ENCODE measurements around the gene UTF1.

Gene UTF1

DNA sequence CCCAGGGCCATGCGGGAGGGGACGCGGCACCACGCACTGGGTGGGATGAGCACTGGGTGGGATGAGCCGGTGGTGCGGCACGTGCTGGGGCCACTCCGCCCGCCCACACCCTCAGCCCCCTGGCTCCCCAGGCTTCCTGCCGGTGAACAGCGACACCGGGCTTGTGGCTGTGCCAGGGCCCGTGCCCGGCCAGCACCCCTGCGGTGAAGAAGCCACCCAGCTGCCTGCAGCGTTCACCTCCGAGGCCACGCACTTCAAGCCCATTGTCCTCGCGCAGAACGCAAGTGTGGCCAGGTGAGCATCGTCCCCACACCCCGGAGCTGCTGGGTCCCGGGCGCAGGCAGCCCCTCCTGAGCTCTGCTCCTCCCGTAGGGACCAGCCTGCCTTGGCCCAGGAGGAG is 31.8 kb upstream of the UTF1 start:
- Histone ChIP-seq H3K9ac (ENCODE audit: low read depth, low read length) (no peak overlapping the region), H3K9me3 (replicated peaks; ENCODE audit: low read length) (no peaks in the 10 kb centered on the region), H3K36me3 (ENCODE audit: insufficient read depth, low read length) (no peaks in the 10 kb centered on the region), H3K4me2 (ENCODE audit: low read length) (no peak overlapping the region), H3K4me3 (ENCODE audit: low read length) (no peak overlapping the region), H3K4me1 (ENCODE audit: control insufficient read depth, insufficient read depth, low read length) (no peaks in the 10 kb centered on the region), H3K27me3 (ENCODE audit: control insufficient read depth, insufficient read depth, low read length) (peaks cover 2% of the 10 kb centered on the region)

DNA sequence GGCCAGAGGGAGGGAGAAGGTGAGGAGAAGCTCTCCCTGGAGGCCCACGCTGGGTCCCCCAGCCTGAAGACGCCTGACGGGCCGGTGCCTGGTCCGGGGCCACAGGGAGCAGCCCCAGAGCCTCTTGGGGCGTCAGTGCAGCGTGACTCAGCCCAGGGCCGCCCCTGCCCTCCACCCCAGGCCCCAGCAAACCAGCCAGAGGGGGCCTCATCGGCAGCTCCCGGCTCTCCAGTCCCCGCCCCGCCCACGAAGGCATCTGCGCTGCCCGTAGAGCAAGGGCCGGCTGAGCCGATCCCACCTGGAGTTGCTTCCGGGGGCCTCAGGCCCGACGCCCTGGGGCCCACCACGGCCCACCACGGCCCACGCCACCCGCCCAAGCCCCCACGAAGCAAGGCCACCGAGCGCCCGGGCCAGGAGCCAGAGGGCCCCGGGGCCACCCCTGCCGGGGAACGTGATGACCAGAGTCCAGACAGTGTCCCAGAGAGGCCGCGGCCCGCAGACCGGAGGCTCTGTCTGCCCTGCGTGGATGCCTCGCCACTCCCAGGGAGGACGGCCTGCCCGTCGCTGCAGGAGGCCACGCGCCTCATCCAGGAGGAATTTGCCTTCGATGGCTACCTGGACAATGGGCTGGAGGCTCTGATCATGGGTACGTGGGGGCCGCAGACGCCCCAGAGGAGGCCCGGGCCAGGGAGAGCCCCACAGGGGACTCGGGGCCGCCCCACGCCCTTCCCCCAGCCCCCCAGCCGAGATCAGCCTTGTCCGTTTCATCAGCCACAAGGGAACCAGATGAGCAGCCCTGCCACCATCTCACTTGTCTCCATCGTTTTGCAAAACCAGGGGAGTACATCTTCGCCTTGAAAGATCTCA is 31.2 kb upstream of the UTF1 start:
- peaks cover 2% of the 10 kb centered on the region for H3K27me3 ChIP-seq (ENCODE audit: control insufficient read depth, insufficient read depth, low read length)
- no peaks in the 10 kb centered on the region for H3K9me3 ChIP-seq (replicated peaks; ENCODE audit: low read length)
- no peaks in the 10 kb centered on the region for H3K36me3 ChIP-seq (ENCODE audit: insufficient read depth, low read length)
- no peak overlapping the region for H3K9ac ChIP-seq (ENCODE audit: low read depth, low read length)
- H3K4me2 ChIP-seq (ENCODE audit: low read length): no peak overlapping the region
- H3K4me3 ChIP-seq (ENCODE audit: low read length): no peak overlapping the region
- no peaks in the 10 kb centered on the region for H3K4me1 ChIP-seq (ENCODE audit: control insufficient read depth, insufficient read depth, low read length)

DNA sequence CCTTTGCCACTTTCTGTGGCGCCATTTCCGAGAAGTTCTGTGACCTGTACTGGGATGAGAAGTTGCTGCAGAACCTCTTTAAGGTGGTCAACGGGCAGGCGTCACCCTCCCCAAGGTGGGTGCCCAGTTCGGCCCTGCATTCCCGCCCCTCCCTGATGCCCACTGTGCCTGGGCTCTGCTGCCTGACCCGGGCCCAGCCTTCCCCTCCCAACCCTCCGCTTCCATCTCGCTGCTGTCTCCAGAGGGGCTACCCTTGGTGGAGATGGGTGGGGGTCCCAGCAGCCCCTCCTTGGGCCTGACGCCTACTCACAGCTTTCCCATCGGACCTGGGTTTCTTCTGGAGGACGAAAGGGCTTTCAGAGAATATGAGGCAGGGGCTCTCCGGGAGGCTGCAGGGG is 30.5 kb upstream of the UTF1 start:
- no peaks in the 10 kb centered on the region for H3K36me3 ChIP-seq (ENCODE audit: insufficient read depth, low read length)
- H3K4me1 ChIP-seq (ENCODE audit: control insufficient read depth, insufficient read depth, low read length): no peaks in the 10 kb centered on the region
- no peak overlapping the region for H3K4me2 ChIP-seq (ENCODE audit: low read length)
- H3K9me3 ChIP-seq (replicated peaks; ENCODE audit: low read length): no peaks in the 10 kb centered on the region
- no peak overlapping the region for H3K4me3 ChIP-seq (ENCODE audit: low read length)
- H3K27me3 ChIP-seq (ENCODE audit: control insufficient read depth, insufficient read depth, low read length): peaks cover 1% of the 10 kb centered on the region
- H3K9ac ChIP-seq (ENCODE audit: low read depth, low read length): no peak overlapping the region

DNA sequence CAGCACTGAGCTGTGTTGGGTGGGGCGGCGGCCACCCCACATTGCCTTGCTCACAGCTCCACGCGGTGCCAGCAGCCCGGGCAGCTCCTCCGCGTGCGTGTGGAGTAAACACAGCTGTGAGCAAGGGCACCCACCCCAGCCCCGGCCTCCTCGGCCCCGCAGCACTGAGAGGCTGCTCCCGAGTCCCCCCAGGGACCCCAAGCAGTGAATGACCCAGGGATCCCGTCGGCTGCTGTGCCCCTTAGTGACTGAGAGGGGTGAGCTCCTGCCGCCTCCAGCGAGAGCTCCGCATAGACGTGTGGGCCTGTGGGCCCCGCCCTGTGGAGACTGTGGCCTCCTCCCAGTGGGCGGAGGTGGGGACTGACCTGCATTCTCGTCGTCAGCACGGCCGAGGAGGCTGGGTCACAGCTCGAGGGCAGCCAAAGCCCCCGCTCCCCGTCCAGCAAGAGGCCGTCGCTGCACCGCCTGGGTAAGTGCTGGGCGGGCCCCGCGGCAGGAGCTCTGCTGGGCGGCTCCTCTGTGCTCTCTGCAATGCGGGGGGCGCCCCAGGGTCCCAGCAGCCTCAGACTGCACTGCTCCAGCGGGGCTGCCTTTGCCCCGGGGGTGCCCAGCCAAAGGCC is 29.9 kb upstream of the UTF1 start:
- Histone ChIP-seq H3K4me3 (ENCODE audit: low read length) (no peak overlapping the region), H3K9me3 (replicated peaks; ENCODE audit: low read length) (no peaks in the 10 kb centered on the region), H3K4me2 (ENCODE audit: low read length) (no peak overlapping the region), H3K4me1 (ENCODE audit: control insufficient read depth, insufficient read depth, low read length) (no peaks in the 10 kb centered on the region), H3K27me3 (ENCODE audit: control insufficient read depth, insufficient read depth, low read length) (no peaks in the 10 kb centered on the region), H3K9ac (ENCODE audit: low read depth, low read length) (no peak overlapping the region), H3K36me3 (ENCODE audit: insufficient read depth, low read length) (no peaks in the 10 kb centered on the region)

DNA sequence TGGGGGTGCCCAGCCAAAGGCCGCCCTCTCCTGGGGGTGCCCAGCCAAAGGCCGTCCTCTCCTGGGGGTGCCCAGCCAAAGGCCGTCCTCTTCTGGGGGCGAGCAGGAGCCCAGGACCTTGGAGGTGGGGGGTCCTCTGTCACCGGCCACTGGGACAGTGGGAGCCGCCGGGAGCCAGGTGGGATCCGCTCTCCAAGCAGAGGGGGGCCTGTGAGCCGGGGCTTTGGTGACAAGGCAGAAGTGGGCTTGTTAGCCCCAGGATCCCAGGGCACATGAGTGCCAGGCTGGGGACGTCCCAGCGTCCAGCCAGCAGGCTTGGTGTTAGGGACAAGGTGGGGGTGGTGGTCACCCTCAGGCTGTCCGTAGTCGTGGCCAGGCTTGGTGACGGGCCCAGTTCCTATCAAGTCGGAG is 29.4 kb upstream of the UTF1 start:
- no peak overlapping the region for H3K9ac ChIP-seq (ENCODE audit: low read depth, low read length)
- no peak overlapping the region for H3K4me3 ChIP-seq (ENCODE audit: low read length)
- no peaks in the 10 kb centered on the region for H3K9me3 ChIP-seq (replicated peaks; ENCODE audit: low read length)
- H3K36me3 ChIP-seq (ENCODE audit: insufficient read depth, low read length): no peaks in the 10 kb centered on the region
- H3K4me2 ChIP-seq (ENCODE audit: low read length): no peak overlapping the region
- no peaks in the 10 kb centered on the region for H3K27me3 ChIP-seq (ENCODE audit: control insufficient read depth, insufficient read depth, low read length)
- H3K4me1 ChIP-seq (ENCODE audit: control insufficient read depth, insufficient read depth, low read length): no peaks in the 10 kb centered on the region

DNA sequence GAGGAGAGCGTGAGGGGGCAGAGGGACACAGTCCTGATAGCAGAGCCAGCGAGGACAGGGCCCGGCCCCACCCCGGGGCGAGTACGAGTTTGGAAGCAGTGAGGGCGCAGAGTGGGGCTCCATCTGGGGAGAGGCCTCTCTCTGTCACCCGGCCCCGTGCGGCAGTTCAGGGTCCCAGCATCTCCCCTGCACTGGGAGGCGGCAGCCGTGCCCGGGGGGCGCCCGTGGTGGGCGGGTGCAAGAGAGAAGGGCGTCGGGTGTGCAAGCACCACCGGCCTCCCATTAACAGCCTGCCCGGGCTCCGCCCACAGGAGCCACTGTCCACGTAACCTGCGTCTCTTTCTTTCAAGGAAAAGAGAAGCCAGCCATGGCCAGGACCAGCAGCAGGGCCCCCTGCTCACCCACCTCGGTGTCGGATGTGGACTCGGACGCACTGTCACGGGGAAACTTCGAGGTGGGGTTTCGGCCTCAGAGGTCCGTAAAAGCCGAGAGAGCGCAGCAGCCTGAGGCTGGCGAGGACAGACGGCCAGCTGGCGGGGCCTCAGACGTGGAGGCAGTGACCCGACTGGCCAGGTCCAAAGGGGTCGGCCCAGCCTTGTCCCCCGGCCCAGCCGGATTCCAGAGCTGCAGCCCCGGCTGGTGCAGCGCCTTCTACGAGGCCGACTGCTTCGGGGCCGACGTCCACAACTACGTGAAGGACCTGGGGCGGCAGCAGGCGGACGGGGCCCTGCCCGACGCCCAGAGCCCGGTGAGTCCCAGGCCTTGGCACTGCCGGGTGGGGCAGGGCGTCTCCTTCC is 28.7 kb upstream of the UTF1 start:
- Histone ChIP-seq H3K27me3 (ENCODE audit: control insufficient read depth, insufficient read depth, low read length) (no peaks in the 10 kb centered on the region), H3K4me3 (ENCODE audit: low read length) (no peak overlapping the region), H3K9ac (ENCODE audit: low read depth, low read length) (no peak overlapping the region), H3K4me2 (ENCODE audit: low read length) (no peak overlapping the region), H3K4me1 (ENCODE audit: control insufficient read depth, insufficient read depth, low read length) (no peaks in the 10 kb centered on the region), H3K36me3 (ENCODE audit: insufficient read depth, low read length) (no peaks in the 10 kb centered on the region), H3K9me3 (replicated peaks; ENCODE audit: low read length) (no peaks in the 10 kb centered on the region)

- Histone ChIP-seq H3K4me2 (ENCODE audit: low read length) (no peak overlapping the region), H3K36me3 (ENCODE audit: insufficient read depth, low read length) (no peaks in the 10 kb centered on the region), H3K27me3 (ENCODE audit: control insufficient read depth, insufficient read depth, low read length) (no peaks in the 10 kb centered on the region), H3K4me3 (ENCODE audit: low read length) (no peak overlapping the region), H3K4me1 (ENCODE audit: control insufficient read depth, insufficient read depth, low read length) (no peaks in the 10 kb centered on the region), H3K9me3 (replicated peaks; ENCODE audit: low read length) (no peaks in the 10 kb centered on the region), H3K9ac (ENCODE audit: low read depth, low read length) (no peak overlapping the region)
Measured at GRCh38 chr10:133201948-133202725, 27.9 kb upstream of the UTF1 start.

- H3K4me3 ChIP-seq (ENCODE audit: low read length): no peak overlapping the region
- H3K9ac ChIP-seq (ENCODE audit: low read depth, low read length): no peak overlapping the region
- H3K4me1 ChIP-seq (ENCODE audit: control insufficient read depth, insufficient read depth, low read length): no peaks in the 10 kb centered on the region
- no peaks in the 10 kb centered on the region for H3K9me3 ChIP-seq (replicated peaks; ENCODE audit: low read length)
- no peaks in the 10 kb centered on the region for H3K36me3 ChIP-seq (ENCODE audit: insufficient read depth, low read length)
- H3K4me2 ChIP-seq (ENCODE audit: low read length): no peak overlapping the region
- no peaks in the 10 kb centered on the region for H3K27me3 ChIP-seq (ENCODE audit: control insufficient read depth, insufficient read depth, low read length)
Measured at GRCh38 chr10:133202778-133203651, 27.0 kb upstream of the UTF1 start.

- no peaks in the 10 kb centered on the region for H3K27me3 ChIP-seq (ENCODE audit: control insufficient read depth, insufficient read depth, low read length)
- no peak overlapping the region for H3K4me2 ChIP-seq (ENCODE audit: low read length)
- peaks cover 1% of the 10 kb centered on the region for H3K9me3 ChIP-seq (replicated peaks; ENCODE audit: low read length)
- no peak overlapping the region for H3K4me3 ChIP-seq (ENCODE audit: low read length)
- no peaks in the 10 kb centered on the region for H3K36me3 ChIP-seq (ENCODE audit: insufficient read depth, low read length)
- no peaks in the 10 kb centered on the region for H3K4me1 ChIP-seq (ENCODE audit: control insufficient read depth, insufficient read depth, low read length)
- no peak overlapping the region for H3K9ac ChIP-seq (ENCODE audit: low read depth, low read length)
Measured at GRCh38 chr10:133203652-133204195, 26.3 kb upstream of the UTF1 start.

DNA sequence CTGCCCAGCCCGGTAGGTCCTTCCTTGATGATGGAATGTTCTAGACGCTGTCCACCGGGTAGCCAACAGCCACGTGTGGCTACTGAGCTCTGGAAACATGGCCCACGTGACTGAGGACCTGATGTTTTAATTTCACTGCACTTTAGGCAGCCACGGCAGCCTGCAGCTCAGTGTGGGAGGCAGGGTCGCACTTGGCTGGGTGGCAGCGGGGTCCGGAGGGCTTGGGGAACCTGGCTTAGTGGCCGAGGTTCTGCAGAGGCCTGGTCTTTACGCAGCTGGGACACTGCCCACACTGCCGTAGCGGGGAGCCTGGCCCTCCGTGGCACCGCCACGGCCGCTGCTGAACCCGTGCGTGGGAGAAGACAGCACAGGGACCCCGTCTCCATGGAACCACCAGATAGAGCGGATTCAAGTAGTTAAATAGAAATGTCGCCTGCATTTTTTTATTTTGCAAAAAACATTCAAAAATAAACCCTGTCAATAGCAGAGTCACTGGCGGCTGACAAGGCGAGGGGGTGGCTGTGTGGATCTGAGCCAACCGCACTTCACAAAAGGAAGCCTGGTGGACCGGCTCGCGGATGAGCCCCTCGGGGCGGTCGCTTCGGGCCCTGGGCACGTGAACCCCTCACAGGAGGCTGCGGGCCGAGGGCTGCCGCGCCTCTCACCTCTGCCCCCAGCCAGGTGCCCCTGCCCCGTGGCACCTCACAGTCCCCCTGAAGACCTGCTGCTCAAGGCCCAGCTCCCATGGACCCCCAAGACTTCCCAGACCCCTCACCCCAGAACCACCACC is 25.6 kb upstream of the UTF1 start:
- no peak overlapping the region for H3K9ac ChIP-seq (ENCODE audit: low read depth, low read length)

More for the DNA sequence above, 25.6 kb upstream of the UTF1 start:
- Histone ChIP-seq H3K9me3 (replicated peaks; ENCODE audit: low read length) (peaks cover 4% of the 10 kb centered on the region), H3K4me1 (ENCODE audit: control insufficient read depth, insufficient read depth, low read length) (no peaks in the 10 kb centered on the region), H3K36me3 (ENCODE audit: insufficient read depth, low read length) (no peaks in the 10 kb centered on the region), H3K4me2 (ENCODE audit: low read length) (no peak overlapping the region), H3K27me3 (ENCODE audit: control insufficient read depth, insufficient read depth, low read length) (no peaks in the 10 kb centered on the region), H3K4me3 (ENCODE audit: low read length) (no peak overlapping the region)
